Smooth muscle cell (in vitro differentiated cells): Measurements from ENCODE around the gene PAX6. TPM values are rescaled to one million over a fixed set of nuclear protein-coding genes. Genes with fewer than 3 reads are reported as not detected.

Experiments
- DNase-seq: peaks from one replicate; lab custom pipeline; 2025; ENCODE audit not compliant: unreplicated experiment; lab: John Stamatoyannopoulos, UW
- H2AFZ ChIP-seq: fragments of 200-600 bp; sonication (generic); 2 replicates; pipeline ENCODE4 v1.6.0; 2016; ENCODE audit warnings: antibody characterized with exemption, low read depth, mild to moderate bottlenecking
- H3F3A ChIP-seq: fragments of 200-600 bp; sonication (generic); 2 replicates; pipeline ENCODE4 v1.6.0; 2017; ENCODE audit warnings: antibody characterized with exemption, low read depth
- H3K27ac ChIP-seq: fragments of 200-600 bp; sonication (generic); 2 replicates; pipeline ENCODE4 v1.5.1; 2016; ENCODE audit warnings: low read depth, mild to moderate bottlenecking
- H3K27me3 ChIP-seq: fragments of 200-600 bp; sonication (generic); 2 replicates; pipeline ENCODE4 v1.6.1; 2016; ENCODE audit warnings: low read depth, mild to moderate bottlenecking
- H3K36me3 ChIP-seq: fragments of 200-600 bp; sonication (generic); 2 replicates; pipeline ENCODE4 v1.5.1; 2016; ENCODE audit warnings: low read depth
- H3K4me1 ChIP-seq: fragments of 200-600 bp; sonication (generic); 2 replicates; pipeline ENCODE4 v1.5.1; 2016; ENCODE audit warnings: low read depth
- H3K4me2 ChIP-seq: fragments of 200-600 bp; sonication (generic); 2 replicates; pipeline ENCODE4 v1.6.0; 2016; ENCODE audit warnings: mild to moderate bottlenecking
- H3K4me3 ChIP-seq: fragments of 200-600 bp; sonication (generic); 2 replicates; pipeline ENCODE4 v1.5.1; 2016; ENCODE audit warnings: mild to moderate bottlenecking
- H3K79me2 ChIP-seq: fragments of 200-600 bp; sonication (generic); 2 replicates; pipeline ENCODE4 v1.6.0; 2016; ENCODE audit warnings: low read depth, mild to moderate bottlenecking
- H3K9ac ChIP-seq: fragments of 200-600 bp; sonication (generic); 2 replicates; pipeline ENCODE4 v1.6.0; 2016; ENCODE audit warnings: low read depth
- H3K9me3 ChIP-seq: fragments of 200-600 bp; sonication (generic); replicated peaks from 2 replicates; pipeline ENCODE4 v1.5.1; 2016; ENCODE audit warnings: low read depth
- H4K20me1 ChIP-seq: fragments of 200-600 bp; sonication (generic); 2 replicates; pipeline ENCODE4 v1.6.0; 2016; ENCODE audit warnings: low read depth
- CTCF ChIP-seq: fragments of 200-600 bp; sonication (generic); IDR thresholded peaks from 2 replicates; pipeline ENCODE4 v1.5.1; 2017; ENCODE audit warnings: borderline replicate concordance, mild to moderate bottlenecking, antibody characterized with exemption; ENCODE audit not compliant: insufficient read depth, poor library complexity, severe bottlenecking
- WGBS: methylation state at CpG from one replicate; pipeline ENCODE4 v1.1.7; 2016; ENCODE audit warnings: low lambda C conversion rate; 5-methylcytosine and 5-hydroxymethylcytosine counted together
- polyA plus RNA-seq: library from polyadenylated mRNA; unstranded; fragments of >200 nt; fragmentation: Nextera tagmentation; extraction: Ambion mirVana; gene quantifications from 2 replicates; pipeline ENCODE4 v1.2.1, GENCODE V29; 2016
- total RNA-seq: library from RNA; depleted of rRNA; stranded (reverse); fragments of >200 nt; gene quantifications from 2 replicates; pipeline ENCODE4 v1.2.3, GENCODE V29; 2014

The PAX6 gene
- total and polyA plus RNA-seq, 2 experiments from 2014 or later, result not detected

GRCh38 chr11:31817054-31817620, 6.0 kb upstream of the PAX6 start:
- Histone ChIP-seq H3K36me3 (no peaks in the 10 kb centered on the region), H3K4me3 (peak overlapping the region; percentile 16), H3K9ac (no peak overlapping the region), H3K4me1 (peaks cover 86% of the 10 kb centered on the region), H2AFZ (no peak overlapping the region), H3K79me2 (no peaks in the 10 kb centered on the region), H3K9me3 (no peaks in the 10 kb centered on the region), H4K20me1 (no peaks in the 10 kb centered on the region), H3K4me2 (peak overlapping the region; percentile 73), H3K27ac (no peak overlapping the region), H3F3A (no peaks in the 10 kb centered on the region), H3K27me3 (peaks cover 100% of the 10 kb centered on the region)
- WGBS, result 2% methylated on average over 48 of the region's 48 CpGs
- no peak for TF ChIP-seq CTCF
- no peak for DNase-seq

GRCh38 chr11:31816468-31817053, 5.4 kb upstream of the PAX6 start:
- no peak for TF ChIP-seq CTCF
- peak overlapping the region; percentile 79 for H3K4me2 ChIP-seq

GRCh38 chr11:31815711-31816467, 4.8 kb upstream of the PAX6 start:
- H3K79me2 ChIP-seq, result no peaks in the 10 kb centered on the region
- DNase-seq, result no peak
- H3K27me3 ChIP-seq, result peaks cover 100% of the 10 kb centered on the region
- H3K9me3 ChIP-seq, result no peaks in the 10 kb centered on the region
- no peak overlapping the region for H3K9ac ChIP-seq
- H3F3A ChIP-seq, result no peaks in the 10 kb centered on the region
- H3K27ac ChIP-seq, result no peak overlapping the region
- 2% methylated on average over 57 of the region's 57 CpGs for WGBS
- peak overlapping the region; percentile 18 for H3K4me3 ChIP-seq
- H3K4me2 ChIP-seq, result peak overlapping the region; percentile 79
- H2AFZ ChIP-seq, result no peak overlapping the region
- no peaks in the 10 kb centered on the region for H3K36me3 ChIP-seq
- H4K20me1 ChIP-seq, result peaks cover under 1% of the 10 kb centered on the region
- TF ChIP-seq CTCF, result no peak
- H3K4me1 ChIP-seq, result peaks cover 80% of the 10 kb centered on the region

More at GRCh38 chr11:31816468-31817053, 5.4 kb upstream of the PAX6 start:
- H3K4me3 ChIP-seq, result peak overlapping the region; percentile 16
- H3K9me3 ChIP-seq, result no peaks in the 10 kb centered on the region
- no peaks in the 10 kb centered on the region for H3K79me2 ChIP-seq
- H3K27ac ChIP-seq, result no peak overlapping the region
- peaks cover 84% of the 10 kb centered on the region for H3K4me1 ChIP-seq
- WGBS, result 2% methylated on average over 38 of the region's 40 CpGs
- no peaks in the 10 kb centered on the region for H3F3A ChIP-seq
- peaks cover 100% of the 10 kb centered on the region for H3K27me3 ChIP-seq
- H3K36me3 ChIP-seq, result no peaks in the 10 kb centered on the region
- no peaks in the 10 kb centered on the region for H4K20me1 ChIP-seq
- no peak overlapping the region for H2AFZ ChIP-seq
- no peak overlapping the region for H3K9ac ChIP-seq
- no peak for DNase-seq
